GM18526 (cell line): Measurements from ENCODE around the gene PXMP4.
A peak's percentile ranks its signal among the peaks of the same experiment; 100 is the strongest.

Source experiments
- POLR2A ChIP-seq: IDR thresholded peaks from 3 replicates; pipeline ENCODE4 v1.6.1; 2011; ENCODE audit not compliant: insufficient read length; ENCODE audit errors: extremely low read depth

The PXMP4 gene

DNA sequence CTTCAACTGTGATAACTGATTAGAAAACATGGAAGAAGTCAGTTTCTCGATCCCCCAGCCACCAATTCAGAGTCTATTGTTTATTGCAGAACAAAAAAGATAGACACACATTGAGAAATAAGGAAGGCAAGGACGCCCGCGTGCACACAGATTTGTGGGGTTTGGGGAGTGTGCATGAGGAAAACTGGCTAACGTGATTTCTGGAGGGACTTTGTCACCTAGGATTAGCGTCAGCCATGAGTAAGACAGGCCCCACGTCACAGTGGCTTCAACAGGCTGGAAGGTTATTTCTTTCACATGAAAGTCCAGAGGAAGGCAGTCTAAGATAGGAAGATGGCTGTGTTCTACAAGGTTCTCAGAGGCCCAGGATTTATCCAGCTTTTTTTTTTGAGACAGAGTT, 19.4 kb upstream of the PXMP4 start:
- TF ChIP-seq POLR2A: no peak

DNA sequence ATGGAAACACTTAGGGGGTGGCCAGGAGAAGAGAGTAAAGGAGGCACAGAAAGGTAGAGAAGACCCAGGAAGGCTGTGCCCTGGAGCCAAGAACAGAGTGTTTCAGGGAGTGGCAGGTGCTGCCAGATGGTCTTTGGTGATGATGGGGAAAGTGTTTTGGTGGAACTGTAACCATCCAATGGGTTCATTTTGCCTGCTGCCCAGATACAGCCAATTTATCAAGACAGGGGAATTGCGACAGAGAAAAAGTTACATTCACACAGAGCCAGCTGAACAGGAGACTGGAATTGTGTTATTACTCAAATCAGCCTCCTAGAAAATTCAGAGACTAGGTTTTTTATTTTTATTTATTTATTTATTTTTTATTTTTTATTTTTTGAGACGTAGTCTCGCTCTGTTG, 16.9 kb upstream of the PXMP4 start:
- no peak for TF ChIP-seq POLR2A

DNA sequence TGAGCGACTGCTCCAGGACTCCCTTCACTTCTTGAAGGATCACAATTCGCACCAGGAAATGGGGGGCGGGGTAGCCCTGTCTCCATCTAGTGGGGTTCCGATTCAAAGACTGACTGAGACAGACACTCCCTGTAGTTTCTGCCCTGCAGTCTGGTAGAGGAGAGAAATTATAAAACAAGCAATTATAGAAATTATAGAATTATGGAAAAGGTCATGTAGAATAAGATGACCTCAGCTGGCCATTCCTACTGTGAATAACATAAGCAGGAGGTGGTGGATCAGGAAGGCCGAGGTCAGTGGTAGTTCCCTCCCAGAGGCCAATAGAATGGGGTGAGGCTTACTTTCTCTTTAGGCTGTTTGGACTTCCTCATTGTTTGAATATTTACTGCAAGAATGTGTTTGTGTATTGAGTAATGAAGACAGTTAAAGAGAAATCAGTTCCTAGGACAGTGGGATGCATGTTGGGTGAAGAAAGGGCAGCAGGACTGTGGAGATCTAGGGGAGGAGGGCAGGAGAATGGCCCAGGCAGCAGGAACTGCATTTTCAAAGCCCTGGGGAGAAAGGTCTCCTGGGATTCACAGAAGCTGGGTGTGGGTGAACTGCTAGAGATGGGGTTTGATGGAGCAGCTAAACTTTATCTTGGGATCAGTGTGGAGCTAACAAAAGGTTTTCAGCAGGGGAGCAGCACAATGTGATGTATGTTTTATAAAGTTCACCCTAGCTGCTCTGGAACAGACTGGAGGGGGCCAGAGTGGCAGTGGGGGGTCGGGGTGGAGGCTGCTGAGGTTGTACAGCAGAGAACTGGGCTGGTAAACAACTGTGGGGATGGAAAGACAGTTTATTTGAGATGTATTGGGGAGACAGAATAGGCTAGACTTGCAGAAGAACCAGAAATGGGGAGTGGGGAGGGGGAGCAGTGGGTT, 13.8 kb upstream of the PXMP4 start:
- no peak for TF ChIP-seq POLR2A

DNA sequence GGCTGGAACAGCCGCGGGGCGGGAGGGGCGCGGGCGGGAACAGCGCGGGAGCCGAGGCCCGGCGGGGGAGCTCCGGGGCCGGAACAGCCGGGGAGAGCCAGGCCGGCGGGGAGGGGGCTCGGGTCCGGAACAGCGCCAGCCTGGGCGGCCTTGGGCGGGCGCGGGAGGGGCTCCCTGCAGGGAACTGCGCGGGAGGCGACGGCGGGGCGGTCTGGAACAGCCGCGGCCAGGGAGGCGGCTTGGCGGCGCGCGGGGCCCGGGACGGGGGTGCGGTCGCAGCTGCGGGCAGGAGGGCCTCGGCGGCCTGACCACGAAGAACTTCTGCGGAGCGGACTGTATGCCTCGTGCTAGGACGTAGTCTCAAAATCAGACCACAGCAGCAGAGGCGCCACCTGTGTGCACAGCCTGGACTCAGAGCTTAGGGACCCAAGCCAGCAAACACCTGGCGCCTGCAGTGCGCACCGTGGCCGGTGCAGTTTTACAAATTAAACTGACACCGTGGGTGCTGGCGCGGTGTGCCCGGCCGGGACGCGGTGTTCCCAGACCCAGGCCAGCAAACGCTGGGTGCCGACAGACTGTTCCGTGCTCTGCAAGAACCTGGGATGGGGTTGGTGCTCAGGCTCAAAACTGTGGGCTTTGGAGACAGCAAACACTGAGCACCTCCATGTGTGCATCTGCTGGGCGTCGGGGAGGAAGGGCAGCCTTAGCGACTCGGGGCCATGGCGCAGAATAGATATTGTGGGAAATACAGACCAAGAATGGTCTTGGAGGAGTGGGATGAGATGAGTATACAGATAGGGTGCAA, 12.3 kb upstream of the PXMP4 start:
- TF ChIP-seq POLR2A: peak; percentile 65

DNA sequence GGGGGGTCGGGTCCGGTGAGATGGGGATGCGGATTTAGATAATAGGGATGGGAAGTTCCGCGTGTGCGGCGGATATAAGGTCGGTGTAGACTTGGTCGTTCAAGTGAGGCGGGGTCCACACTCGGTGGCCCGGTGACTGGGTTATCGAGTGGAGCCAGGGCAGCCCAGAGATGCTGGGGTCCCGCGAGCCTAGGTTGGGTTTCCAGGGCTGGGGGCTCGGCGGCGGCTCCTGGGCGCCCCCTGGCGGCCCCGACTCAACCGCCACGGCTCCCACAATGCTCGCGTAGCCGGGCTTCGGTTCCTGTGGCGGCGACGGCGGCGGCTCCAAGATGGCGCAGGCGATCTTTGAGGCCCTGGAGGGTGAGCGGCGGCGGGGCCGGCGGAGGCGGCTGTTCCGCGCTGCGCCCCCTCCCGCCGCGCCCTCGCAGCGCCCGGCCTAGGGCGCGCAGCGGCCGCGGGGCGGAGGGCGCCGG, 11.6 kb upstream of the PXMP4 start, which contains the start of gene ZNF341:
Gene ZNF341, plus strand, starts transcription at position 304 of the 473 bp plus-strand sequence. Its CDS starts 26 bp downstream, at position 330.
- no peak for TF ChIP-seq POLR2A

DNA sequence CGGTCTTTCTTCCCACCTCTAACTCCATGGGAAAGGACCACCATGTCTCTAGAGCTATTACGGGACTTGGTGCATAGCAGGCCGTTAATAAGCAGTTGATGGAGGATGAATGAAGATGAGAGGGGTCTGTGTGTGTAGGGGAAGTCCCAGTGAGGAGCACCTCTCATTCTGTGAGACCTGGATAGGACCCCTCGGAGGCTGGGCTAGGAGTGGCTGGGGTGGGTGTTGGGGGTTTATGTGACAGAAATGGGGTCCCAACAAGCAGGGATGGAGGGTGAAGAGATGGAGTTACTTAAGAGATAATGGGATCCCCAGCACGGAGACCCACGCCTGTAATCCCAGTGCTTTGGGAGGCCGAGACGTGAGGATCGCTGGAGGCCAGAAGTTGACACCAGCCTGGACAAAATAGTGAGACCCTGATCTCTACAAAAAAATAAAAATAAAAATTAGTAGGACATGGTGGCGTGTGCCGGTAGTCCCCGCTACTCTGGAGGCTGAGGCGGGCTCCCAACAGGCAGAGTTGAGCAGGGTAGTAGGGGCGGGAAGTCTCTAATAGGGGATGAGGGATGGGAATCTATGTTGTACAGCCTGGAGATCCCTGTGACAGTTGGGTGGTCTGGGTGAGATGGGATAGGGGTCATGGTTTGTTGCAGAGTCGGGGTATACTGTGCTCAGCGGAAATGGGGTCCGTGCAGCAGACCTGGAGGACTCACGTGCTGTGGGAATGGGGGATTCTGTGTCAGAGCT, 11.0 kb upstream of the PXMP4 start:
- no peak for TF ChIP-seq POLR2A

DNA sequence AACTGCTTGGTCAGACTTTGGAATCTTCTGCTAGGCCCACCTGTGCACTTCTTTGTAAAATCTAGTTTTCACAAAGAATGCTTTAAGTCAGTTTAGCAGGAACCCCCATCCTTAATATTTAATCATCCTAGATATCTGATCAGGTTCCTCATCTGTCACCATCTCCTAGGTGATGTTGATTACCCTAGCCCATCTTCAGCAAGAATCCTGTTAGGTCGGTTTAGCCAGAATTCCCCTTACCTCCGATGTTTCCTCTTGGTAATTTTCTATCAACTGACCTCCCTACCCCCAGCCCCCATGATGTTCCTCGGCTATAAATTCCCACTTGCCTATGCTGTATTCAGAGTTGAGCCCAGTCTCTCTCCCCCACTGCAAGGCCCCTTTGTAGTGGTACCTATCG, 9.0 kb upstream of the PXMP4 start:
- TF ChIP-seq POLR2A: no peak

DNA sequence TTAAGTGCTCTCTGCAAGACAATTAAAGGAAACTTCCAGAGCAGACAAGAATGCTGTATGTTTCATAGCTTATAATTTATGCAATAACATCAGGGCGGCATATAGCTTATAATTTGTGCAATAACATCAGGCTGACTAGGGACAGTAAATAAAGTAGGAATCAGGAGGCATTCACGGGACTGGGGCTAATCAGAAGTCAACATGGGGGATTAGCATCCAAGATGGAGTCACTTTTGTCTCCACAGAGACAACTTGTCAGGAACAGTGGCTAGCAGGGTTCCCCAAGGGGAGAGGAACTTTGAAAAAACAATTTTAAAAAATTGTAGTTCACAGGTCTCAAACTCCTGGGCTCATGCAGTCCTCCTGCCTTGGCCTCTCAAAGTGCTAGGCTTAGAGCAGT, 8.4 kb upstream of the PXMP4 start:
- TF ChIP-seq POLR2A: no peak

DNA sequence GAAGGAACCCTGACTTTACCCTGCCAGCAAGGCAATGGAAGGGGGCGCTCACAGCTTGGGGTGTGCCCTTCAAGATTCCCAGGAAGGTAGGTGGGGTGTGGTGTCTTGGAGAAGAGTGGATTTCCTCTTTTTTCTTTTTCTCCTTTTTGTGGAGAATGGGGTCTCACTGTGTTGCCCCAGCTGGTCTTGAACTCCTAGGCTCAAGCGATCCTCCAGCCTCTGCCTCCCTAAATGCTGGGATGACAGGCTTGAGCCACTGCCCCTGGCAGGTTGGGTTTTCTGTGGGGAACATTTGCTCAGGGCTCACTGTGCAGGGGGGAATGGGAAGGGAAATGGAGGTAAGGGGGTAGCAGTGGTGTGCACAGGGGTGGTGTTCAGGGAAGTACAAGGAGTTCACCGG, 7.7 kb upstream of the PXMP4 start:
- no peak for TF ChIP-seq POLR2A

DNA sequence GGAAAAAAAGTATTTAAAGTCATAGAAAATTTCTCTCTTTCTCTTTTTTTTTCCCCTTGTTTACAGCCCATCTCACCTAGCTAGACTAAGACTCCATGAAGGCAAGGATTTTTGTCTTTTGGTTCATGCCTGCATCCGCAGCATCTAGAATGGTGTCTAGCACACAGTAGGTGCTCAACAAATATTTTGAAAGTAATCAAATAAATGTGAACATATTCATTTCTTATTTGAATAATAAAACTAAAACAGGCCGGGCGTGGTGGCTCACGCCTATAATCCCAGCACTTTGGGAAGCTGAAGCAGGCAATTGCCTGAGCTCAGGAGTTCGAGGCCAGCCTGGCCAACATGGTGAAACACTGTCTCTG, 7.0 kb upstream of the PXMP4 start:
- TF ChIP-seq POLR2A: no peak

DNA sequence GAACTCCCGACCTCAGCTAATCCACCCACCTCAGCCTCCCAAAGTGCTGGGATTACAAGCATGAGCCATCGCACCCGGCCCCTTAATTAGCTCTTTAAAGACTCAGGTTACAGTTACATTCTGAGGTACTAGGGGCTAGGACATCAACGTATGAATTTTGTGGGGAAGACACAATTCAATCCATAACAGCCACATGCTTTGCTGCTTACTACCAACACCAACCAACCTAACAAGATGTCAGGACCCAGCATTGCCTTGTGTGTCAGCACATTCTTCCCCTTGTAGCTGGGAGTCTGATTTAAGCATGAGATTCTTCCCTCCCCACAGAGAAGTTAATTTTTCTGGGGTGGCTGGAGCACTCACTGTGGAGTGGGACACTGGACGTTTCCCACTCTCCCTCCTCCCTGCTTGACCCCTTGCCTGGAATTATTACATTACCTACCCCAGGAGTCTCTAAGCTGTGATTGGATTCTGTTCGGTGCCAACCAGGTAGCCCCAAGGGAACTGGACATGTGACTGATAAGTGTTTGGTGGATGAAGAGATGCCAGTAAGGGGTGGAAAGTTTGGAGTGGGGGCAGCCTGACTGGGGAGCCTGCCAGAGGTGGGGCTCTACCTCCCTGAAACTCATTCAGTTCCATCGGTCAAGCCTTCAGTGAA, 5.6 kb upstream of the PXMP4 start:
- no peak for TF ChIP-seq POLR2A

DNA sequence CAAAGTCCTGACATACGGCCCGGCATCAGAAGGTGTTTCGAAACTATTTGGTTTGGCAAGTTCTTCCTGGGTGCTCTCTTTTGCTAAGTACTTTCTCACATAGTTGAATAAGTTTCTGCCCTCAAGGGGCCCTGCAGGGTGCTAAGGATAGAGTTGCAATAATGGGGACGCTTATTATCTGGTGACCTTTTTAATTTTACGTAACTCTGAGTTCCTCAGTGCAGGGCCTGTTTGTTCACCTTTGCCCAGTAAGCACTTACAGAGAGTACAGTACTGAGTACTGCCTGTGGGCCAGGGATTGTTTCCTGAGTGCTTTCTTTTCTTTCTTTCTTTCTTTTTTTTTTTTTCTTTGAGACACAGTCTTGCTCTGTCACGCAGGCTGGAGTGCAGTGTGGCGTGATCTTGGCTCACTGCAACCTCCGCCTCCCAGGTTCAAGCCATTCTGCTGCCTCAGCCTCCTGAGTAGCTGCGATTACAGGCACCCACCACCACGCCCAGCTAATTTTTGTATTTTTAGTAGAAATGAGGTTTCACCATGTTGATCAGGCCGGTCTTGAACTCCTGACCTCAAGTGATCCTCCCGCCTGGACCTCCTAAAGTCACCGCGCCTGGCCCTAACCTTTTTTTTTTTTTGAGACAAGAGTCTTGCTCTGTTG, 4.5 kb upstream of the PXMP4 start:
- TF ChIP-seq POLR2A: no peak

DNA sequence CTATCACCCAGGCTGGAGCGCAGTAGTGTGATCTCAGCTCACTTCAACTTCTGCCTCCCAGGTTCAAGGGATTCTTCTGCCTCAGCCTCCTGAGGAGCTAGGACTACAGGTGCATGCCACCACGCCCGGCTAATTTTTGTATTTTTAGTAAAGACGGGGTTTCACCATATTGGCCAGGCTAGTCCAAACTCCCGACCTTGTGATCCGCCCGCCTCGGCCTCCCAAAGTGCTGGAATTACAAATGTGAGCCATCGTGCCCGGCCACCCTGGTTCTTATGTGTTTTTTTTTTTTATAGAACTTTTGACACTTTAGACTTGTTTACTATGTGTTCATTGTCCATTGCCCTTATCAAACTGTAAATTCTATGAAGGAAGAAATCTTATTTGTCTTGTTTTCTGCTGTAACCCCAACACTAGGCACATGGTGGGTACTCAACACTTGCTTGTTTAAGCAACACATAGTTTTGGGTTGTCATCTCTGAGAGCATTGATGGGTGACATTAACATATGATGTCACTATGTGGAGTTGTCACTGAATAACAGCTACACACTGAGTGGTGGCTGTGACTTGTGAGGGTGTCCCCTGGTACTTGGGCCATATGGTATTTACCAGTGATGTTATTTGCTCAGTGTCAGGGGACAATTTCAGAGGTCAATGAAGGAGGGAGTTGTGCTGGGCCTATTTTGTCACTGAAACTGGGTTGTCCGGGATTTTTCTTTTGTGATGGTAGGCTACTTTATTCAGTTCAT, 1.5 kb upstream of the PXMP4 start:
- TF ChIP-seq POLR2A: no peak
